Mammary epithelial cell (primary cell): ENCODE measurements around the gene ERGIC2.
"Not testable (repeated sequence)": the region's sequence is repeated elsewhere in the genome, so short reads cannot be mapped to it uniquely, and the experiment has no call there.

ENCODE experiments used
- CTCF ChIP-seq, 2 donors: IDR thresholded peaks in 1 of 2; conservative IDR thresholded peaks in 1 of 2; 2 replicates each; pipeline ENCODE4 v1.5.1; 2011 to 2012; ENCODE audit warnings: inconsistent platforms in 2 of 2, low read length in 2 of 2, mild to moderate bottlenecking in 2 of 2, control low read depth in 1 of 2, low read depth in 1 of 2; ENCODE audit not compliant: insufficient read depth in 1 of 2; ENCODE audit errors: extremely low read depth in 1 of 2
- EZH2 ChIP-seq: IDR thresholded peaks from 2 replicates; pipeline ENCODE4 v1.6.1; 2012; ENCODE audit warnings: low read length, inconsistent platforms, borderline replicate concordance

GRCh38 chr12:29390419-29390818 lies 9.4 kb upstream of the ERGIC2 start:
- TF ChIP-seq EZH2; CTCF (conservative IDR thresholded peaks at IDR 0.05 in 1 of 2, IDR thresholded peaks at IDR 0.05 in 1 of 2; ENCODE audit: extremely low read depth in 1 of 2, insufficient read depth in 1 of 2, low read depth in 1 of 2, low read length in 2 of 2): not testable (repeated sequence)
